Ovary (tissue), 9 donors: Measurements from ENCODE around the gene EPYC. TPM values are rescaled to one million over a fixed set of nuclear protein-coding genes. Genes with fewer than 3 reads are reported as not detected.

ENCODE experiments used
- DNase-seq, 5 donors: peaks; one replicate each; pipeline ENCODE4 v3.0.0-alpha.2; 2019 to 2020
- H3K27ac ChIP-seq, 2 donors: fragments of 200-600 bp; one replicate each; pipeline versions ENCODE4 v1.5.1 to v1.8.0; 2019 to 2022
- H3K27me3 ChIP-seq: fragments of 200-600 bp; one replicate; pipeline ENCODE4 v1.8.0; 2022
- H3K36me3 ChIP-seq: fragments of 200-600 bp; sonication (generic); one replicate; pipeline ENCODE4 v1.5.1; 2019
- H3K4me1 ChIP-seq: one replicate; pipeline ENCODE4 v1.8.1; 2013; ENCODE audit warnings: mild to moderate bottlenecking, moderate library complexity; ENCODE audit not compliant: insufficient read depth
- H3K4me3 ChIP-seq: fragments of 200-600 bp; sonication (generic); one replicate; pipeline ENCODE4 v1.5.1; 2017
- H3K9me3 ChIP-seq, 2 donors: fragments of 200-600 bp in 1 of 2; sonication (generic) in 1 of 2; one replicate each; pipeline versions ENCODE4 v1.5.1 to v1.8.1; 2013 to 2019; ENCODE audit warnings: mild to moderate bottlenecking in 1 of 2, moderate library complexity in 1 of 2
- EP300 ChIP-seq: sonication (generic); formaldehyde crosslinking; IDR thresholded peaks from one replicate; pipeline ENCODE4 v1.6.1; 2017; ENCODE audit warnings: antibody characterized with exemption
- POLR2A ChIP-seq: fragments of 450-650 bp; IDR thresholded peaks from one replicate; pipeline ENCODE4 v1.6.1; 2017; ENCODE audit warnings: antibody characterized with exemption, mild to moderate bottlenecking, moderate library complexity
- WGBS, 3 donors: extraction: QIAGEN DNeasy Blood & Tissue Kit in 1 of 3; methylation state at CpG; one replicate each; pipeline versions ENCODE4 v1.1.5 to v1.1.7; 2013 to 2017; 5-methylcytosine and 5-hydroxymethylcytosine counted together
- intact Hi-C, 4 donors: fragments of 100-400 bp; cut with DNase I; formaldehyde crosslinking; loops; one replicate each; pipeline versions ENCODE4 v1.11.0 to v1.15.1; 2022 to 2023
- polyA plus RNA-seq, 2 donors: library from polyadenylated mRNA; stranded (reverse); fragments of 200-250 nt in 1 of 2; fragments of 350-450 nt in 1 of 2; fragmentation: Illumina TruSeq in 1 of 2; extraction: RNeasy Lipid Tissue Mini Kit (QIAGEN cat#74804) in 1 of 2; gene quantifications; one replicate each; pipeline ENCODE4 v1.2.3, GENCODE V29; 2013 to 2014
- total RNA-seq, 7 donors: library from RNA; depleted of rRNA in 2 of 7; stranded (reverse); fragments of >200 nt in 2 of 7; fragmentation: NEBNext Ultra II Directional in 3 of 7; extraction: Animal tissue kit (Norgen Biotek cat#: 25700) in 3 of 7; gene quantifications; one replicate each; pipeline versions ENCODE4 v1.1.0 to v1.2.4, GENCODE V29; 2016 to 2023
- TF ChIP-seq, protein P1 (sequence below), 3 donors: fragments of 450-650 bp in 2 of 3; fragments of 200-600 bp in 1 of 3; IDR thresholded peaks; one replicate each; pipeline versions ENCODE4 v1.5.1 to v1.8.0; 2016 to 2022; ENCODE audit warnings: antibody characterized with exemption in 3 of 3, mild to moderate bottlenecking in 1 of 3
- donor health status: DM: no; HTN: no; CAD: no; lungs with moderate emphysema.
- donor health status: DM: no; HTN: no; CAD: no.
- donor health status: Bipolar disorder and iron deficiency.
- donor health status: DM: yes; HTN: yes; CAD: no.
- donor health status: DM: no; HTN: no; CAD: no.
- donor health status: DM: yes; HTN: yes; CAD: no.

Gene EPYC
- total and polyA plus RNA-seq, 9 donors, result 0.16 to 0.43 (median 0.24) TPM; not detected in 6

DNA sequence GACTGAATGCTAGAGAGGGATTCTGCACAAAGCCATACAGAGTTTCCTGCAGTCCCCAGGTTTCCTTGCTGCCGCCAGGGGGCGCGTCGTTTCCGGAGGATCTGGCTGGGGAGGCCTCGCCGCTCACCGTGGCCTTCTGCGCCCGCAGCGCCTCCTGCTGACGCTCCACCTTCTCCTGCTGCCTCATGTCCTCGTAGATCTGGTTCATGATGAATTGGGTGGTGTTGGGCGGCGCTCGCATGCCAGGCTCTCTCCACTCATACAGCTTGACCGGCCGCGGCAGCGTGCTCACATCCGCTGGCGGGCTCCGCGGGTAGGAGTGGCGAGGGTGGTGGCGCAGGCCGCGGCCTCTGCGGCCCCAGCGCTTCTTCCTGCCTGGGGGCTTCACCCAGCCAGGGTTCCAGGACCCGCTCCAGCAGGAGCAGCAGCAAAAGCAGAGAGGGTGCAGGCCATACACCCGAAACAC lies 50.8 kb downstream of the EPYC start:
- intact Hi-C loops, result no loop called here
- Histone ChIP-seq H3K9me3 (no peaks in the 10 kb centered on the region), H3K4me3 (no peak overlapping the region), H3K36me3 (no peaks in the 10 kb centered on the region), H3K27ac (no peak overlapping the region), H3K27me3 (no peaks in the 10 kb centered on the region), H3K4me1 (no peaks in the 10 kb centered on the region)
- TF ChIP-seq POLR2A (no peak), EP300 (no peak)
- TF ChIP-seq, protein P1, sequence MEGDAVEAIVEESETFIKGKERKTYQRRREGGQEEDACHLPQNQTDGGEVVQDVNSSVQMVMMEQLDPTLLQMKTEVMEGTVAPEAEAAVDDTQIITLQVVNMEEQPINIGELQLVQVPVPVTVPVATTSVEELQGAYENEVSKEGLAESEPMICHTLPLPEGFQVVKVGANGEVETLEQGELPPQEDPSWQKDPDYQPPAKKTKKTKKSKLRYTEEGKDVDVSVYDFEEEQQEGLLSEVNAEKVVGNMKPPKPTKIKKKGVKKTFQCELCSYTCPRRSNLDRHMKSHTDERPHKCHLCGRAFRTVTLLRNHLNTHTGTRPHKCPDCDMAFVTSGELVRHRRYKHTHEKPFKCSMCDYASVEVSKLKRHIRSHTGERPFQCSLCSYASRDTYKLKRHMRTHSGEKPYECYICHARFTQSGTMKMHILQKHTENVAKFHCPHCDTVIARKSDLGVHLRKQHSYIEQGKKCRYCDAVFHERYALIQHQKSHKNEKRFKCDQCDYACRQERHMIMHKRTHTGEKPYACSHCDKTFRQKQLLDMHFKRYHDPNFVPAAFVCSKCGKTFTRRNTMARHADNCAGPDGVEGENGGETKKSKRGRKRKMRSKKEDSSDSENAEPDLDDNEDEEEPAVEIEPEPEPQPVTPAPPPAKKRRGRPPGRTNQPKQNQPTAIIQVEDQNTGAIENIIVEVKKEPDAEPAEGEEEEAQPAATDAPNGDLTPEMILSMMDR (IDR thresholded peaks at IDR 0.05), result no peak
- peak in 1 of 5 donors; percentile 40 for DNase-seq
- WGBS, 3 donors, result 84 to 92% (median 85%) methylated on average over 32 of the region's 32 CpGs

- no peaks in the 10 kb centered on the region for H3K27me3 ChIP-seq
- H3K4me1 ChIP-seq, result no peaks in the 10 kb centered on the region
- no peak for TF ChIP-seq EP300
- TF ChIP-seq POLR2A, result no peak
- TF ChIP-seq, protein P1 (IDR thresholded peaks at IDR 0.05), result no peak
- H3K27ac ChIP-seq, result no peak overlapping the region
- H3K36me3 ChIP-seq, result no peaks in the 10 kb centered on the region
- H3K4me3 ChIP-seq, result no peak overlapping the region
- no peak for DNase-seq
- no peaks in the 10 kb centered on the region for H3K9me3 ChIP-seq
- intact Hi-C loops, result no loop called here
Observed at GRCh38 chr12:90951432-90952105, 53.2 kb downstream of the EPYC start.

GRCh38 chr12:90947869-90948268 lies 56.9 kb downstream of the EPYC start:
- Histone ChIP-seq H3K27me3 (no peaks in the 10 kb centered on the region), H3K4me1 (no peaks in the 10 kb centered on the region), H3K27ac (no peak overlapping the region), H3K4me3 (no peak overlapping the region), H3K9me3 (no peaks in the 10 kb centered on the region), H3K36me3 (no peaks in the 10 kb centered on the region)
- 97 to 98% (median 98%) methylated on average over 7 of the region's 7 CpGs for WGBS, 3 donors
- DNase-seq, result no peak
- no peak for TF ChIP-seq EP300
- TF ChIP-seq, protein P1 (IDR thresholded peaks at IDR 0.05), result no peak
- TF ChIP-seq POLR2A, result no peak
- intact Hi-C loops, result no loop called here

DNA sequence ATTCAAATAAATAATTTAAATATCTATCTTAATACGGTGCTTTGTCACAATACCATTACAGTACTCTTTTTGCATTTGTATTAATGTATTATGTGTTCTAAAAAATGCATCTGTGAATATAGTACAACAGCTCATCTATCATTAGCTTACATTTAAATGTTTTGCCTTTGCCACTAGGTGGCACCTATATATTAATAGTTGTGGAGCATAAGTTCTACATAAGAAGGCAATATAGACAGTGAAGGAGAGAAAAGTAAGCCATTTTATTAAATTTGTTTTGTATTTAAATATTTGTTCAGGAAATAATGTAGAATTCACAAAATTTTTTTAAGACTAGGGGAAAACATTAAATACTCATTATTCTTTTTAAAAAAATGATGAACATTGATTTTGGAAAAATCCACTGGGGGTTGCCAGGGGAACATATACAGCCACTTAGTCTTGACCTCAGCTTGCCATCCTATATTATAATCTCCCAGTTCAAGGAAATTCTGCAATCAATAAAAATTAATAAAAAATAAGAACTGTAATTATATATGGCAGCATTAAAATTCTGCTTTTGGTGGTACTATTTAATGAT lies 59.6 kb downstream of the EPYC start:
- 54 to 70% (median 67%) methylated on average over 1 of the region's 1 CpG for WGBS, 3 donors
- DNase-seq, result no peak
- intact Hi-C loops, result no loop called here

More for the DNA sequence above, 59.6 kb downstream of the EPYC start:
- no peaks in the 10 kb centered on the region for H3K27me3 ChIP-seq
- no peaks in the 10 kb centered on the region for H3K4me1 ChIP-seq
- TF ChIP-seq POLR2A (no peak), EP300 (no peak)
- TF ChIP-seq, protein P1 (IDR thresholded peaks at IDR 0.05), result no peak
- H3K36me3 ChIP-seq, result no peaks in the 10 kb centered on the region
- H3K4me3 ChIP-seq, result no peak overlapping the region
- H3K27ac ChIP-seq, result no peak overlapping the region
- H3K9me3 ChIP-seq, result no peaks in the 10 kb centered on the region
